ENCODE measurements around the gene OBP2B. TPM values are rescaled to one million over a fixed set of nuclear protein-coding genes. Genes with fewer than 3 reads are reported as not detected.

Gene OBP2B
- total and polyA plus RNA-seq, 9 of the 15 experiments (the other 6 are each of a cell fraction or from before 2014, with no cell fraction given), result not detected

DNA sequence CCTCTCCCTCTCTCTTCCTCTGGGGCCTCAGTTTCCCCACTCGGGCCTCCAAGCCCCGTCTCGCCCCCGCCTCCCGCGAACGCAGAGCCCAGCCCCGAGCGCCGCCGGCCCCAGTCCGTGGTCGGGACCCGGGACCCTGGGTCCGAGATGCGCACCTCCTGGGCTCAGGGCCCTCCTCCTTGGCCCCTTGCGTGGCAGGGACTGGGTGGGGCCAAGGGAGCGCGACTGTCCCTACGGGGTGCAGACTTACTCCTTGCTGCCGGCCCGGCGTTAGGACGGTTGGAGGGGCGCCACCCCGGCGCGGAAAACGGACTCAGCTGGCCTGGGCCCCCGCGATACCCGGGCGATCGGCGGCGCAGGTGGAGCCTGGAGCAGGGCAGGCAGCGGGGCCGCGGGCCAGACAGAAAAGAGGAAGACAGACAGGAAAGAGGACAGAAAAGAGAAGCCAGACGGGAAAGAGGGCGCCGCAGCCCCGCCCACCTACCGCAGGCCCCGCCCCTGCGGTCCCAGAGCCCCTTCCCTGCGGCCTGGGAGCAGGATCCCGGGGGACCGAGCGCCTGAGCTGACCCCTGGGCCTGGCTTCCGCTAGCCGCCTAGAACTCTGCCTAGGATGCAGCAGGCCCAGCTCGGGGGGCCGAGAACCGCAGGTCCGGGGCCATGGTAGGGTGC is 45.4 kb downstream of the OBP2B start, which contains the start of gene GBGT1 (continued):
- TF ChIP-seq ZBTB40 (IDR thresholded peaks at IDR 0.05) (0 out of 2 replicates have a peak, but pooled peaks have one; percentile 56), ZBTB40 (CRISPR knock-in tag; IDR thresholded peaks at IDR 0.05) (no peak), SIN3A (IDR thresholded peaks at IDR 0.05; ENCODE audit: borderline replicate concordance in 2 of 2, control insufficient read depth in 1 of 2, low read depth in 2 of 2, low read length in 2 of 2) (peak in 1 of 2 experiments; percentile 23; a peak in 1 of 4 replicates), ZBTB7A (IDR thresholded peaks at IDR 0.05; ENCODE audit: borderline replicate concordance, control insufficient read depth, low read depth, low read length) (peak; percentile 62; the same call in 1 of the 2 replicates), TAF1 (IDR thresholded peaks at IDR 0.05; ENCODE audit: control insufficient read depth, extremely low read depth, insufficient read depth, low read length, severe bottlenecking) (peak; percentile 33), CTBP1 (IDR thresholded peaks at IDR 0.05; ENCODE audit: borderline replicate concordance) (peak; percentile 61; the same call in 1 of the 2 replicates), ETV5 (CRISPR knock-in tag; IDR thresholded peaks at IDR 0.05; ENCODE audit: low read depth) (peak; percentile 72; the same call in 1 of the 2 replicates), PCBP1 (IDR thresholded peaks at IDR 0.05; ENCODE audit: low read depth, low read length, poor library complexity, severe bottlenecking) (peak; percentile 29), ZNF232 (CRISPR knock-in tag; IDR thresholded peaks at IDR 0.05) (0 out of 2 replicates have a peak, but pooled peaks have one; percentile 61), FOXP4 (CRISPR knock-in tag; IDR thresholded peaks at IDR 0.05; ENCODE audit: borderline replicate concordance) (0 out of 2 replicates have a peak, but pooled peaks have one; percentile 37), KLF6 (CRISPR knock-in tag; IDR thresholded peaks at IDR 0.05; ENCODE audit: borderline replicate concordance) (no peak), TEAD4 (IDR thresholded peaks at IDR 0.05; ENCODE audit: low read length) (no peak), TEAD4 (CRISPR knock-in tag; IDR thresholded peaks at IDR 0.05; ENCODE audit: borderline replicate concordance) (no peak), TAF9B (IDR thresholded peaks at IDR 0.05; ENCODE audit: partially characterized antibody) (no peak), ZEB2 (IDR thresholded peaks at IDR 0.05) (no peak), TBP (optimal IDR thresholded peaks at IDR 0.05; ENCODE audit: low read depth, low read length) (peak; percentile 61), RB1 (IDR thresholded peaks at IDR 0.05; ENCODE audit: low read depth) (peak; percentile 39; the same call in 1 of the 2 replicates)

All from K562 (cell line).